Measurements from ENCODE around the gene FGFR3.

Gene FGFR3

GRCh38 chr4:1792832-1793495 lies at the start of gene FGFR3:
Gene FGFR3, plus strand, starts transcription at chr4:1793293. Its CDS starts 642 bp downstream, at chr4:1793935.
- FAIRE-seq (peak; percentile 92), DNase-seq (ENCODE audit: insufficient read length, low spot score) (peak; percentile 79)

GRCh38 chr4:1743551-1743950 lies 49.5 kb upstream of the FGFR3 start:
- FAIRE-seq (no peak), DNase-seq (ENCODE audit: insufficient read length, low spot score) (no peak)

GRCh38 chr4:1743975-1744374 lies 49.1 kb upstream of the FGFR3 start:
- DNase-seq (ENCODE audit: insufficient read length, low spot score), result no peak
- no peak for FAIRE-seq

- no peak for DNase-seq (ENCODE audit: insufficient read length, low spot score)
- no peak for FAIRE-seq
Measured at GRCh38 chr4:1744552-1744951, 48.5 kb upstream of the FGFR3 start.

GRCh38 chr4:1745165-1745564 lies 47.9 kb upstream of the FGFR3 start:
- DNase-seq (ENCODE audit: insufficient read length, low spot score) (no peak), FAIRE-seq (no peak)

GRCh38 chr4:1745697-1746096 lies 47.4 kb upstream of the FGFR3 start:
- no peak for FAIRE-seq
- DNase-seq (ENCODE audit: insufficient read length, low spot score), result no peak

GRCh38 chr4:1746265-1746691 lies 46.8 kb upstream of the FGFR3 start:
- FAIRE-seq (peak; percentile 9), DNase-seq (ENCODE audit: insufficient read length, low spot score) (peak; percentile 52)

GRCh38 chr4:1746919-1747602 lies 46.0 kb upstream of the FGFR3 start:
- DNase-seq (ENCODE audit: insufficient read length, low spot score) (no peak), FAIRE-seq (no peak)

- no peak for DNase-seq (ENCODE audit: insufficient read length, low spot score)
- no peak for FAIRE-seq
Measured at GRCh38 chr4:1747603-1747967, 45.5 kb upstream of the FGFR3 start.

GRCh38 chr4:1748465-1748995 lies 44.6 kb upstream of the FGFR3 start:
- peak; percentile 94 for DNase-seq (ENCODE audit: insufficient read length, low spot score)
- no peak for FAIRE-seq

GRCh38 chr4:1749370-1749769 lies 43.7 kb upstream of the FGFR3 start:
- FAIRE-seq (no peak), DNase-seq (ENCODE audit: insufficient read length, low spot score) (no peak)

- DNase-seq (ENCODE audit: insufficient read length, low spot score), result no peak
- no peak for FAIRE-seq
Measured at GRCh38 chr4:1749826-1750225, 43.3 kb upstream of the FGFR3 start.

GRCh38 chr4:1750381-1751154 lies 42.5 kb upstream of the FGFR3 start:
- FAIRE-seq, result no peak
- DNase-seq (ENCODE audit: insufficient read length, low spot score), result no peak

- no peak for DNase-seq (ENCODE audit: insufficient read length, low spot score)
- FAIRE-seq, result no peak
Measured at GRCh38 chr4:1751155-1751918, 41.8 kb upstream of the FGFR3 start.

- DNase-seq (ENCODE audit: insufficient read length, low spot score) (no peak), FAIRE-seq (no peak)
Measured at GRCh38 chr4:1751919-1752283, 41.2 kb upstream of the FGFR3 start.

GRCh38 chr4:1752284-1753041 lies 40.6 kb upstream of the FGFR3 start:
- no peak for DNase-seq (ENCODE audit: insufficient read length, low spot score)
- no peak for FAIRE-seq

- no peak for DNase-seq (ENCODE audit: insufficient read length, low spot score)
- FAIRE-seq, result no peak
Measured at GRCh38 chr4:1753294-1753696, 39.8 kb upstream of the FGFR3 start.

- DNase-seq (ENCODE audit: insufficient read length, low spot score) (no peak), FAIRE-seq (no peak)
Measured at GRCh38 chr4:1753697-1754311, 39.3 kb upstream of the FGFR3 start.

GRCh38 chr4:1754336-1754735 lies 38.8 kb upstream of the FGFR3 start:
- FAIRE-seq, result no peak
- no peak for DNase-seq (ENCODE audit: insufficient read length, low spot score)

- FAIRE-seq (no peak), DNase-seq (ENCODE audit: insufficient read length, low spot score) (no peak)
Measured at GRCh38 chr4:1755297-1755696, 37.8 kb upstream of the FGFR3 start.

Data from HTR-8/SVneo (cell line).